Calu3 (cell line): ENCODE results near the gene ETFRF1. TPM values are rescaled to one million over a fixed set of nuclear protein-coding genes. Genes with fewer than 3 reads are reported as not detected.
A peak's percentile ranks its signal among the peaks of the same experiment; 100 is the strongest.

Source experiments
- BruUV-seq: library from RNA; stranded (reverse); fragments of 400-500 nt; replicated peaks from 2 replicates; lab custom pipeline; 2021; lab: Mats Ljungman, UMichigan
- CTCF ChIA-PET: fragments of 300-600 bp; sonication (Branson Sonifier 250); formaldehyde crosslinking; loops from one replicate; lab custom pipeline; 2022; ENCODE audit warnings: antibody characterized with exemption; lab: Charles Lee
- DNase-seq: peaks from one replicate; pipeline ENCODE4 v3.0.0; 2022
- H3K27ac Mint-ChIP-seq: one replicate; pipeline ENCODE4 v1.8.0; 2022; ENCODE audit warnings: mixed read lengths; ENCODE audit not compliant: unreplicated experiment
- H3K27me3 Mint-ChIP-seq: one replicate; pipeline ENCODE4 v1.8.0; 2022; ENCODE audit warnings: mixed read lengths; ENCODE audit not compliant: unreplicated experiment
- H3K36me3 Mint-ChIP-seq: one replicate; pipeline ENCODE4 v1.8.0; 2022; ENCODE audit warnings: mild to moderate bottlenecking, moderate library complexity, mixed read lengths; ENCODE audit not compliant: insufficient read depth, unreplicated experiment
- H3K4me1 Mint-ChIP-seq: one replicate; pipeline ENCODE4 v1.8.0; 2022; ENCODE audit warnings: mild to moderate bottlenecking, low read depth, mixed read lengths; ENCODE audit not compliant: unreplicated experiment
- H3K4me3 Mint-ChIP-seq: one replicate; pipeline ENCODE4 v1.8.0; 2022; ENCODE audit warnings: mild to moderate bottlenecking, low read depth, moderate library complexity, mixed read lengths; ENCODE audit not compliant: unreplicated experiment
- H3K9me3 Mint-ChIP-seq: one replicate; pipeline ENCODE4 v1.8.0; 2022; ENCODE audit warnings: low read depth, mixed read lengths; ENCODE audit not compliant: unreplicated experiment
- intact Hi-C: fragments of 100-400 bp; cut with micrococcal nuclease; formaldehyde crosslinking; loops from one replicate; pipeline ENCODE4 v1.10.0; 2022; ENCODE audit not compliant: unreplicated experiment
- total RNA-seq: library from RNA; stranded (reverse); gene quantifications from 2 replicates; pipeline ENCODE4 v1.2.3, GENCODE V29; 2022
- TF ChIP-seq, protein P1 (sequence below): fragments of 200-600 bp; IDR thresholded peaks from one replicate; pipeline ENCODE4 v1.8.0; 2022; ENCODE audit warnings: antibody characterized with exemption; ENCODE audit not compliant: unreplicated experiment

Gene ETFRF1
- total RNA-seq, 1 experiment from 2014 or later: 10.5 TPM

DNA sequence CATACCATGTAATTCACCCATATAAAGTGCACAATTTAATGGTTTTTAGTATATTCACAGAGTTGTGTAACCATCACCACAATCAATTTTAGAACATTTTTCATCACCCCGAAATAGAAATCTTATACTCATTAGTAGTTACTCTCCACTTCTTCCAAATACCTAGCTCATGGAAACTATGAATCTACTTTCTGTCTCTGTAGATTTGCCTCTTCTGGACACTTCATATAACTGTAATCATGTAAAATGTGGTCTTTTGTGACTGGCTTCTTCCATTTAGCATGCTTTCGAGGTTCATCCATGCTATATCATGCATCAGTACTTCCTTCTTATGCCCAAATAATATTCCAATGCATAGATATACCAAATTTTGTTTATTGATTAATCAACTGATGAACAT, 10.9 kb upstream of the ETFRF1 start:
- DNase-seq: no peak
- TF ChIP-seq, protein P1, sequence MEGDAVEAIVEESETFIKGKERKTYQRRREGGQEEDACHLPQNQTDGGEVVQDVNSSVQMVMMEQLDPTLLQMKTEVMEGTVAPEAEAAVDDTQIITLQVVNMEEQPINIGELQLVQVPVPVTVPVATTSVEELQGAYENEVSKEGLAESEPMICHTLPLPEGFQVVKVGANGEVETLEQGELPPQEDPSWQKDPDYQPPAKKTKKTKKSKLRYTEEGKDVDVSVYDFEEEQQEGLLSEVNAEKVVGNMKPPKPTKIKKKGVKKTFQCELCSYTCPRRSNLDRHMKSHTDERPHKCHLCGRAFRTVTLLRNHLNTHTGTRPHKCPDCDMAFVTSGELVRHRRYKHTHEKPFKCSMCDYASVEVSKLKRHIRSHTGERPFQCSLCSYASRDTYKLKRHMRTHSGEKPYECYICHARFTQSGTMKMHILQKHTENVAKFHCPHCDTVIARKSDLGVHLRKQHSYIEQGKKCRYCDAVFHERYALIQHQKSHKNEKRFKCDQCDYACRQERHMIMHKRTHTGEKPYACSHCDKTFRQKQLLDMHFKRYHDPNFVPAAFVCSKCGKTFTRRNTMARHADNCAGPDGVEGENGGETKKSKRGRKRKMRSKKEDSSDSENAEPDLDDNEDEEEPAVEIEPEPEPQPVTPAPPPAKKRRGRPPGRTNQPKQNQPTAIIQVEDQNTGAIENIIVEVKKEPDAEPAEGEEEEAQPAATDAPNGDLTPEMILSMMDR: no peak
- Mint-ChIP-seq H3K36me3 (no peaks in the 10 kb centered on the region), H3K4me3 (no peak overlapping the region), H3K27ac (no peak overlapping the region), H3K4me1 (peaks cover 11% of the 10 kb centered on the region), H3K27me3 (no peaks in the 10 kb centered on the region), H3K9me3 (no peaks in the 10 kb centered on the region)
- BruUV-seq: no TSS peak
- CTCF ChIA-PET: no interaction called here
- intact Hi-C loops: no loop called here

DNA sequence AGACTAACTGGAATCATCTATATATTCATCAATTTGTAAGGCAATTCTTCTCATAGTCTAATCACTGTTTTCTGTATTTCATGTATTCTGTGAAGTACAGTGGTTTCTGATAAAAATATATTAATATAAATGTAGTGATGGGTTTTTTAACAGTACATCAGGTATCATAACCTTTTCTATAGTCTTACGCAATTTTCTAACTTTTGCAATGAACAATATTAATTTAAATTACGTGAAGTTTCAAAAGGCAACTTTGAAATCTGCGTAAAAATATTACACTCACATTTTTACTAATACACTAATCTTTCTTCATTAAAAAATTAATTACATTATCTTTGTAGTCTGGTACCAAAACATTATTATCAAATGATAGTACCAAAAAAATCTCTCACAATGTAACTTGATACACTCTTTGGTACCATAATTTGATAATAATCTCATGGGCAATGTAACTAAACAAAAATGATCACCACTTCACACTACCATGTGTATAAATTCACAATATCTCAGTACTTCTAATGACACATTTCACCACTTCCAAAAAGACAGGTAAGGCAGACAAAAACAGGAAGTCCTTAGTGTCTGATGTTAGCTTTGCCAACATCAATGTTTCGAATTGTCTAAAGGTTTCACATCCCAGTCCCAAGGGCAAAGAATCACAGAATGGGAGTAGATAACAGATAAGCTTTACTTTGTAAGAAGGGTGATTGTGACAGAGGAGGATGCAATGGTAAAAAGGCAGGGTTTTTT, 8.8 kb upstream of the ETFRF1 start:
- Mint-ChIP-seq H3K36me3 (no peaks in the 10 kb centered on the region), H3K27ac (no peak overlapping the region), H3K9me3 (no peaks in the 10 kb centered on the region), H3K4me3 (no peak overlapping the region), H3K4me1 (peaks cover 11% of the 10 kb centered on the region), H3K27me3 (no peaks in the 10 kb centered on the region)
- TF ChIP-seq, protein P1: no peak
- intact Hi-C loops: no loop called here
- CTCF ChIA-PET: no interaction called here
- no peak for DNase-seq
- no TSS peak for BruUV-seq

DNA sequence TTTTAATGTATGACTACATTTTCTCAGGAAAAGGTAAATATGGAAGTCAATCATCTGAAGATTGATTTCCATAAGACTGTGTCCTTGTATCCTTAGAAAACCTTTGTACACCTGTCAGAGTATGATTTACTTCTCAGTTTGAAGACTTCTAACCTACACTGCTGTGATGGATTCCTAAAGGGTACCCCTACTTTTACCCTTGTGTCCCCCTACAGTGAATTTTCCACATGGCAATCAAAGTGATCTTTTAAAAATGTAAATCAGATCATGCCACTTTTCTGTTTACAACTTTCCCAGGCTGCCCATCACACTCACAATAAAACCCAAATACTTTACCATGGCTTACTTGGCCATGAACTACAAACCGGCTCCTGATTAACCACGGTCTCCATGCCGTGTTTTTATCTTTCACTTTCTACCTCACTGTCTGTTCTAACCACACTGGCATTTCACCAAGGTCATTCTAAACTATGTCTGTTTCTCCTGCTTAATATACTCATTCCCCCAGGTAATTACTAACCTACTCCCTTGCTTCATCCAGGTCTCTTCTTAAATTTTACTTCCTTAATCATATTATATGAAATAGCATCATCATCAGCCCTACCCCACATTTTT, 8.1 kb upstream of the ETFRF1 start:
- Mint-ChIP-seq H3K4me1 (peaks cover 11% of the 10 kb centered on the region), H3K27me3 (no peaks in the 10 kb centered on the region), H3K9me3 (no peaks in the 10 kb centered on the region), H3K36me3 (no peaks in the 10 kb centered on the region), H3K27ac (peak overlapping the region; percentile 60), H3K4me3 (peak overlapping the region; percentile 10)
- no TSS peak for BruUV-seq
- TF ChIP-seq, protein P1: no peak
- intact Hi-C loops: no loop called here
- CTCF ChIA-PET: no interaction called here
- DNase-seq: no peak

DNA sequence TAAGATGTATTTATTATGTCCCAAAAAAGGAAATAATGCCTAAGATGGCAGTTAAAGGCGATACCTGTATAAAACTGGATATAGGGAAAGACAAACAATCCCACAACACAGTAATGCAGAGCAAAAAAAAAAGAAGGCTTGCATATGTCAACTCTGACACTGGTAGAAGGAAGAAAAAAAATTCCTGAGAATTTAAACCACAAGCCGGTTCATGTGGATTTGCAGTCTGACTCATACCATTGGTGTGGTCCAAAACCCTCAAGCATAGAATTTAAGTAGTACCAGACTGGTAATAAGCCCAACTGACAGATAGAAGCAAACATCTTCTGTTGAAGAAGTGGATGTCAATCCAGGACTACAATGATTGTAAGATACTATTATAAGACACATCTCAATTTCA, 7.3 kb upstream of the ETFRF1 start:
- Mint-ChIP-seq H3K4me1 (peaks cover 11% of the 10 kb centered on the region), H3K9me3 (no peaks in the 10 kb centered on the region), H3K4me3 (no peak overlapping the region), H3K27me3 (no peaks in the 10 kb centered on the region), H3K27ac (no peak overlapping the region), H3K36me3 (no peaks in the 10 kb centered on the region)
- BruUV-seq: no TSS peak
- DNase-seq: no peak
- intact Hi-C loops: no loop called here
- CTCF ChIA-PET: no interaction called here
- TF ChIP-seq, protein P1: no peak
